Vagina (tissue), 2 donors: ENCODE measurements around the gene AMH. TPM values are rescaled to one million over a fixed set of nuclear protein-coding genes. Genes with fewer than 3 reads are reported as not detected.

Experiments
- DNase-seq, 2 donors: peaks; one replicate each; pipeline ENCODE4 v3.0.0-alpha.2; 2017; ENCODE audit errors: extremely low spot score in 2 of 2
- H3K27ac ChIP-seq: fragments of 200-600 bp; sonication (generic); one replicate; pipeline ENCODE4 v1.5.1; 2019
- H3K27me3 ChIP-seq: fragments of 200-600 bp; sonication (generic); one replicate; pipeline ENCODE4 v1.5.1; 2019
- H3K36me3 ChIP-seq, 2 donors: fragments of 200-600 bp; sonication (generic); one replicate each; pipeline ENCODE4 v1.5.1; 2017 to 2019
- H3K4me1 ChIP-seq: fragments of 200-600 bp; sonication (generic); one replicate; pipeline ENCODE4 v1.5.1; 2019
- H3K4me3 ChIP-seq, 2 donors: fragments of 200-600 bp; sonication (generic); 1 replicate in 1 of 2; 2 replicates in 1 of 2; pipeline ENCODE4 v1.5.1; 2016 to 2019
- H3K9me3 ChIP-seq: fragments of 200-600 bp; sonication (generic); one replicate; pipeline ENCODE4 v1.5.1; 2019
- CTCF ChIP-seq, 3 experiments: fragments of 450-650 bp in 2 of 3; fragments of 200-600 bp in 1 of 3; sonication (generic) in 1 of 3; IDR thresholded peaks; one replicate each; pipeline ENCODE4 v1.5.1; 2017 to 2019; ENCODE audit warnings: antibody characterized with exemption in 3 of 3, mild to moderate bottlenecking in 2 of 3, moderate library complexity in 2 of 3
- POLR2A ChIP-seq, 2 donors: fragments of 450-650 bp; IDR thresholded peaks; one replicate each; pipeline ENCODE4 v1.6.1; 2017; ENCODE audit warnings: antibody characterized with exemption in 2 of 2, mild to moderate bottlenecking in 2 of 2, moderate library complexity in 2 of 2
- POLR2AphosphoS5 ChIP-seq, 2 donors: sonication (generic); formaldehyde crosslinking; IDR thresholded peaks; one replicate each; pipeline ENCODE4 v1.9.0; 2017; ENCODE audit warnings: antibody characterized with exemption in 2 of 2, mild to moderate bottlenecking in 2 of 2, low read depth in 1 of 2; ENCODE audit not compliant: insufficient read depth in 1 of 2
- intact Hi-C: fragments of 100-400 bp; cut with DNase I; formaldehyde crosslinking; loops from one replicate; pipeline ENCODE4 v1.15.1; 2023
- microRNA counts, 2 donors: library from miRNA; unstranded; fragments of <30 nt; microRNA quantifications; one replicate each; lab custom pipeline; 2016 to 2017
- microRNA-seq: library from miRNA; unstranded; fragments of <30 nt; microRNA quantifications from one replicate; pipeline ENCODE4, GENCODE V29; 2017; ENCODE audit warnings: borderline number of aligned reads, borderline replicate concordance
- small RNA-seq: library from RNA; depleted of rRNA; stranded (forward); fragments of <200 nt; gene quantifications from one replicate; pipeline ENCODE3, GENCODE V24; 2016
- total RNA-seq: library from RNA; depleted of rRNA; stranded (reverse); fragments of >200 nt; gene quantifications from one replicate; pipeline ENCODE4 v1.2.3, GENCODE V29; 2016

Gene AMH
- total RNA-seq, 1 donor from 2014 or later: 2.7 TPM

- intact Hi-C loops: no loop called here
- H3K4me1 ChIP-seq: peaks cover 11% of the 10 kb centered on the region
- H3K9me3 ChIP-seq: no peaks in the 10 kb centered on the region
- no peak for TF ChIP-seq POLR2AphosphoS5 (IDR thresholded peaks at IDR 0.05; ENCODE audit: insufficient read depth in 1 of 2, low read depth in 1 of 2)
- TF ChIP-seq CTCF (IDR thresholded peaks at IDR 0.05): no peak
- TF ChIP-seq POLR2A (IDR thresholded peaks at IDR 0.05): no peak
- no peak overlapping the region for H3K4me3 ChIP-seq
- H3K27me3 ChIP-seq: no peaks in the 10 kb centered on the region
- DNase-seq: no peak
- H3K36me3 ChIP-seq: no peaks in the 10 kb centered on the region
- H3K27ac ChIP-seq: no peak overlapping the region
Observed at GRCh38 chr19:2300533-2300932, 51.4 kb downstream of the AMH start.

MicroRNAs encoded within 50 kb of the gene (microRNA counts, 767-probe panel; counts per million panel counts)
- microRNA hsa-miR-1227 (lab: Ali Mortazavi, UCI): 238 to 261 counts per million in 2 donors

Small RNA genes lying within 50 kb of the gene (microRNA-seq; reads per million reads assigned to microRNA genes)
- gene MIR1227 (1.9 reads per million), gene MIR4321 (not detected)

Small RNA genes lying within 50 kb of the gene (small RNA-seq; reads per million reads assigned to genes)
- not detected for gene MIR1227

Other genes with a start within 250 kb of the AMH start
- gene BTBD2, start 233.6 kb upstream of the AMH start, total RNA-seq: 81.5 TPM
- 185 TPM for gene MKNK2, start 198.1 kb upstream of the AMH start, total RNA-seq
- gene MOB3A, start 153.0 kb upstream of the AMH start, total RNA-seq: 50.6 TPM
- gene IZUMO4, start 152.4 kb upstream of the AMH start, total RNA-seq: 7.9 TPM
- gene AP3D1, start 97.8 kb upstream of the AMH start, total RNA-seq: 62.9 TPM
- 13.0 TPM for gene DOT1L, start 85.4 kb upstream of the AMH start, total RNA-seq
- gene PLEKHJ1, start 13.0 kb upstream of the AMH start, total RNA-seq: 30.7 TPM
- gene SF3A2, start 12.5 kb upstream of the AMH start, total RNA-seq: 71.2 TPM
- not detected for gene JSRP1, start 7.1 kb downstream of the AMH start, total RNA-seq
- 2.0 TPM for gene PEAK3, start 32.9 kb downstream of the AMH start, total RNA-seq
- gene LINGO3, start 58.8 kb downstream of the AMH start, total RNA-seq: not detected
- 135 TPM for gene LSM7, start 79.3 kb downstream of the AMH start, total RNA-seq
- gene SPPL2B, start 79.4 kb downstream of the AMH start, total RNA-seq: 54.3 TPM
- gene TMPRSS9, start 110.9 kb downstream of the AMH start, total RNA-seq: not detected
- gene TIMM13, start 178.3 kb downstream of the AMH start, total RNA-seq: 20.9 TPM
- 41.0 TPM for gene LMNB2, start 207.6 kb downstream of the AMH start, total RNA-seq
- 181 TPM for gene GADD45B, start 226.8 kb downstream of the AMH start, total RNA-seq